ENCODE data around the gene QKI. TPM values are rescaled to one million over a fixed set of nuclear protein-coding genes. Genes with fewer than 3 reads are reported as not detected.

QKI gene
- total RNA-seq, 1 donor from 2014 or later: 95.0 TPM

DNA sequence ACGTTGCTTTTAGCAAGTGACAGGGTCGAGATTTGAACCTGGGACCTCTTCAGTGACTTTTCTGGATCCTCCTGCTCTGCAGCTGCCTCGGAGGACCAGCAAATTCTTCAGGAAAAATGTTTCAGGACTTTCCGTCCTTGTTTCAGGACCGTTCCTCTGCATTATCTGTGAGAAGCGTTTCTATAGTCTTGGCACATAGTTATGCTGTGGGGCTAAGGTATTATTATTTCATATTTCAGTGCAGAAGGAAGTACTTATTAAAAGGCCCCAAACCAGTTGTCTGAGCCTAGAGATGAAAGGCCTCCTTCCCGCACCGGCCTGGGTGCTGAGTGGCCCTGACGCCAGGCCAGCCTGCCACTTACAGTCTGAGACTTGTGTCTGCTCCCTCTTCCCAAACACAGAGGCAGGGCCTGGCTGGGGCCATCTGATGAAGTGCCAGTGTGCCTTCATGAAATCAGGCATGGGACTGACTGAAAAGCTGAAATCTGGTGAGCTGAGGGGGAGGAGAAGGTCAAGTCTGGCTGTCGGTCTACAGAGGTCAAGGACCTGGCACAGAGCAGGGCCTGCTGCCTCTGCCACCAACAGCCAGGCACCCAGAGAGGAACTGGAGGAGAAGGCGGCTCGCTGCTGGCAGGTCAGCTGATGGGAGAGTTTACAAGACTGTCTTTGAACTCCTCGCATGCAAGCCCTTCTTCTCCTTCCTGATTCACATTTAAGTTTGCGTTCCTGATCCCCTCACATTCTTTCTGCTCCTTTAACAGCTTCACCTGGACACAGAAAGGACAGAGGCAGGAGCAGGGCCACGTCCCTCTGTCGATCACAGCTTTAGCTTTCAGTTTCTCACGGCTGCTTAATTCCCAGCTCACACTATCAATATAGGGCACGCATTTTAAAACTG, 8.9 kb upstream of the QKI start:
- DNase-seq (ENCODE audit: low read depth): no peak
- TF ChIP-seq CTCF (conservative IDR thresholded peaks at IDR 0.05; ENCODE audit: low read depth, low read length): no peak
- H3K4me3 ChIP-seq (ENCODE audit: low read depth, low read length): peak overlapping the region; percentile 47

DNA sequence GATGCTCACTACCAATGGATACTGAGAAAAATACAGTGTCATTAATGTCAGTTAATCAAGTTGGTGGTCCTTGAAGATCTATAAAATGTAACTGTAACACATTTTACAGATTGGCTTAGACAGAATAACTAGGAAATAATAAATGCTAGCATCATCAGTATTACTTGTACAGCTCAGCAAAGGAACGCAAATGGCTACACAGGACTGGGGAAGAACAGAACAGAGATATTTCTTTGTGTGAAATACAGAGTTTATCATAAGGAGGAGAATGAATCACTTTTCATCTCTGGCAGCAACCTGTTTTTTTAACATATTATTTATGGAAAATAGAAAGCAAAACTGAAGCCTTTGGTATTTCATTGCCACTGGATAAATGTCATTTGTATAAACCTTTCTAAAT, 8.2 kb upstream of the QKI start:
- peak overlapping the region; percentile 47 for H3K4me3 ChIP-seq (ENCODE audit: low read depth, low read length)
- no peak for TF ChIP-seq CTCF (conservative IDR thresholded peaks at IDR 0.05; ENCODE audit: low read depth, low read length)
- DNase-seq (ENCODE audit: low read depth): no peak

DNA sequence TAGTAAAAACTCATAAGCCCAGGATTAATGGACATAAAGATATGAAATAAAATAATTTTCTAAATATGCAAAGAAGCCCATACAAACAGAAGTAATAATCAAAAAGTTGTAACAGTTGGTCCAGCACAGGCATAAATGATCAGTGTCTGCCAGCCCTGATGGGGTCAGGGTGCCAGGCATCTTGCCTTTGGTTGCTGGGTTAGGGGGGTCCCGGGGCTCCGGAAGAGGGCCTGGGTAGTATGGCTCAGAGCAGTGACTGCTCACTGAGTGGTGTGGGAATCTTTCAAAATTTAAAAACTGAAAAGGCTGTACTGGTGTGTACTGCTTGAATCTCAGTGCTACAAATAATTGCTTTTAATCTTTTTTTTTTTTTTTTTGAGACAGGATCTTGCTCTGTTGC, 7.7 kb upstream of the QKI start:
- DNase-seq (ENCODE audit: low read depth): no peak
- no peak for TF ChIP-seq CTCF (conservative IDR thresholded peaks at IDR 0.05; ENCODE audit: low read depth, low read length)
- no peak overlapping the region for H3K4me3 ChIP-seq (ENCODE audit: low read depth, low read length)

- no peak for TF ChIP-seq CTCF (conservative IDR thresholded peaks at IDR 0.05; ENCODE audit: low read depth, low read length)
- peak; percentile 76 for DNase-seq (ENCODE audit: low read depth)
- peak overlapping the region; percentile 4 for H3K4me3 ChIP-seq (ENCODE audit: low read depth, low read length)
Observed at GRCh38 chr6:163408352-163408991, 6.0 kb upstream of the QKI start.

- TF ChIP-seq CTCF (conservative IDR thresholded peaks at IDR 0.05; ENCODE audit: low read depth, low read length): no peak
- DNase-seq (ENCODE audit: low read depth): no peak
- H3K4me3 ChIP-seq (ENCODE audit: low read depth, low read length): no peak overlapping the region
Observed at GRCh38 chr6:163409712-163410111, 4.8 kb upstream of the QKI start.

GRCh38 chr6:163412341-163412740, 2.2 kb upstream of the QKI start:
- no peak for TF ChIP-seq CTCF (conservative IDR thresholded peaks at IDR 0.05; ENCODE audit: low read depth, low read length)
- no peak for DNase-seq (ENCODE audit: low read depth)
- peak overlapping the region; percentile 71 for H3K4me3 ChIP-seq (ENCODE audit: low read depth, low read length)
